Measurements from ENCODE around the gene ESPNL.
A peak's percentile ranks its signal among the peaks of the same experiment; 100 is the strongest.

The ESPNL gene

DNA sequence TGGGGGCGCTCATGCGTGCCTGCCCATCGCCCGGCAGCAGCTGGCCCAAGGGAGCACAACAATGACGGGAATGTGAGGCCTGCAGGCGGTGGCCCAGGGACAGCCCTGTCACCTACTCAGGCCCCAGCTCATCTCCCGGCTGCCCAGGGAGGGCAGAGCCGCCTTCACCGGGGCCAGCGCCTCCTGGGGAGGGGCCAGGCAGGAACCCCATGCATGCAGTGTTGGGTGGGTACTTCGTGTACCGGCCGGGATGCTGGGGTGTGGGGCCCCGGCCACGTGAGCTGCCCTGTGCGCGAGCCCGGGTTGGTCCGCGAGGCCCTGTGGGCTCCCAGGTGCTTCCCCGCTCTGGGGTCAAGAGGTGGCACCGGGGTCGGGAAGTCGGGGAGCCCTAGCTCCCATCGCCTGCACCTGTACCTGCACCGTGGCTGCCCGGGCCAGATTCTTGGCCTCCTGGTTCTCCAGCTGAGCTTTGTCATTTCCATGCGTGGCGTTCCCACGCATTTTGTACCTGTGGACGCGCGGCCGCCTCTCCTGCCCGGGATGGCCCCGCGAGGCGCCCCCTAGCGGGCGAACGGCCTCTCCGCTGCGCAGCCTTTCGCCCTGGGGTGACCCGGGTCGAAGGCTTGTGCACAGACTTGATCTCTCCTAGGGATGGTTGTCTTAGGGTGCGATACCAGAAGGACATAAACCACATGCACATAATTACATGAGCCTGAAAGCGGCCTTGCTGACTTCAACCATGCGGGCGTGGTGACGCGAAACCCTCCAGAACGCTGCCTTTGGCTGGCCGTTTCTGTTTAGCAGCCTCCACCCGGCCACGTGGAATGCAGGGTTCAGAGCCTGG is 39.3 kb downstream of the ESPNL start:
- Histone ChIP-seq H3K27me3 (ENCODE audit: insufficient read depth, insufficient read length) (no peaks in the 10 kb centered on the region), H3K9ac (ENCODE audit: insufficient read length, low read depth) (peak overlapping the region; percentile 22), H3K36me3 (ENCODE audit: insufficient read depth, insufficient read length, low read length) (peaks cover 19% of the 10 kb centered on the region), H3K4me1 (ENCODE audit: insufficient read depth, insufficient read length) (peaks cover 19% of the 10 kb centered on the region), H3K4me3 (ENCODE audit: insufficient read length, low read depth) (no peak overlapping the region), H3K9me3 (ENCODE audit: insufficient read depth, low read length) (no peaks in the 10 kb centered on the region)
- DNase-seq (ENCODE audit: low read depth, low spot score): no peak
- TF ChIP-seq YY1 (IDR thresholded peaks at IDR 0.05; ENCODE audit: insufficient read depth, insufficient read length) (no peak), ZNF274 (IDR thresholded peaks at IDR 0.05; ENCODE audit: low read depth, low read length) (no peak)

GRCh38 chr2:238140040-238140439 is 39.9 kb downstream of the ESPNL start:
- H3K27me3 ChIP-seq (ENCODE audit: insufficient read depth, insufficient read length): no peaks in the 10 kb centered on the region
- TF ChIP-seq SUZ12 (IDR thresholded peaks at IDR 0.05; ENCODE audit: extremely low read depth, insufficient read depth, insufficient read length) (no peak), ZNF274 (IDR thresholded peaks at IDR 0.05; ENCODE audit: low read depth, low read length) (no peak), YY1 (IDR thresholded peaks at IDR 0.05; ENCODE audit: insufficient read depth, insufficient read length) (no peak)
- no peaks in the 10 kb centered on the region for H3K9me3 ChIP-seq (ENCODE audit: insufficient read depth, low read length)
- DNase-seq (ENCODE audit: low read depth, low spot score): no peak
- H3K4me3 ChIP-seq (ENCODE audit: insufficient read length, low read depth): no peak overlapping the region
- H3K36me3 ChIP-seq (ENCODE audit: insufficient read depth, insufficient read length, low read length): peaks cover 19% of the 10 kb centered on the region
- H3K9ac ChIP-seq (ENCODE audit: insufficient read length, low read depth): no peak overlapping the region
- H3K4me1 ChIP-seq (ENCODE audit: insufficient read depth, insufficient read length): peaks cover 19% of the 10 kb centered on the region

DNA sequence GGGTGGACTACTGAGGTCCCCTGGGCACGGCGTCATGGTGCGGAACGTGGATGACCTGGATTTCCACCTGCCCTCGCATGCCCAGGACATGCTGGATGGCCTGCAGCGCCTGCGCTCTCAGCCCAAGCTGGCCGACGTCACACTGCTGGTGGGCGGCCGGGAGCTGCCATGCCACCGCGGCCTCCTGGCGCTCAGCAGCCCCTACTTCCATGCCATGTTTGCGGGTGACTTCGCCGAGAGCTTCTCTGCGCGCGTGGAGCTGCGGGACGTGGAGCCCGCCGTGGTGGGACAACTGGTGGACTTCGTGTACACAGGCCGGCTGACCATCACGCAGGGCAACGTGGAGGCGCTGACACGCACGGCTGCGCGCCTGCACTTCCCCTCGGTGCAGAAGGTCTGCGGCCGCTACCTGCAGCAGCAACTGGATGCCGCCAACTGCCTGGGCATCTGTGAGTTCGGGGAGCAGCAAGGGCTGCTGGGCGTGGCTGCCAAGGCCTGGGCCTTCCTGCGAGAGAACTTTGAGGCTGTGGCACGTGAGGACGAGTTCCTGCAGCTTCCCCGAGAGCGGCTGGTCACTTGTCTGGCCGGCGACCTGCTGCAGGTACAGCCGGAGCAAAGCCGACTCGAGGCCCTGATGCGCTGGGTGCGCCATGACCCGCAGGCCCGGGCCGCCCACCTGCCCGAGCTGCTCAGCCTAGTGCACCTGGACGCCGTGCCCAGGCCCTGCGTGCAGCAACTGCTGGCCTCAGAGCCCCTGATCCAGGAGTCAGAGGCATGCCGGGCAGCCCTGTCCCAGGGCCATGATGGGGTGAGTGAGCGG is 40.8 kb downstream of the ESPNL start:
- H3K9me3 ChIP-seq (ENCODE audit: insufficient read depth, low read length): no peaks in the 10 kb centered on the region
- peaks cover 19% of the 10 kb centered on the region for H3K4me1 ChIP-seq (ENCODE audit: insufficient read depth, insufficient read length)
- no peak for DNase-seq (ENCODE audit: low read depth, low spot score)
- H3K36me3 ChIP-seq (ENCODE audit: insufficient read depth, insufficient read length, low read length): peaks cover 19% of the 10 kb centered on the region
- no peaks in the 10 kb centered on the region for H3K27me3 ChIP-seq (ENCODE audit: insufficient read depth, insufficient read length)
- H3K4me3 ChIP-seq (ENCODE audit: insufficient read length, low read depth): no peak overlapping the region
- TF ChIP-seq ZNF274 (IDR thresholded peaks at IDR 0.05; ENCODE audit: low read depth, low read length) (no peak), SUZ12 (IDR thresholded peaks at IDR 0.05; ENCODE audit: extremely low read depth, insufficient read depth, insufficient read length) (no peak), YY1 (IDR thresholded peaks at IDR 0.05; ENCODE audit: insufficient read depth, insufficient read length) (no peak)
- H3K9ac ChIP-seq (ENCODE audit: insufficient read length, low read depth): no peak overlapping the region

DNA sequence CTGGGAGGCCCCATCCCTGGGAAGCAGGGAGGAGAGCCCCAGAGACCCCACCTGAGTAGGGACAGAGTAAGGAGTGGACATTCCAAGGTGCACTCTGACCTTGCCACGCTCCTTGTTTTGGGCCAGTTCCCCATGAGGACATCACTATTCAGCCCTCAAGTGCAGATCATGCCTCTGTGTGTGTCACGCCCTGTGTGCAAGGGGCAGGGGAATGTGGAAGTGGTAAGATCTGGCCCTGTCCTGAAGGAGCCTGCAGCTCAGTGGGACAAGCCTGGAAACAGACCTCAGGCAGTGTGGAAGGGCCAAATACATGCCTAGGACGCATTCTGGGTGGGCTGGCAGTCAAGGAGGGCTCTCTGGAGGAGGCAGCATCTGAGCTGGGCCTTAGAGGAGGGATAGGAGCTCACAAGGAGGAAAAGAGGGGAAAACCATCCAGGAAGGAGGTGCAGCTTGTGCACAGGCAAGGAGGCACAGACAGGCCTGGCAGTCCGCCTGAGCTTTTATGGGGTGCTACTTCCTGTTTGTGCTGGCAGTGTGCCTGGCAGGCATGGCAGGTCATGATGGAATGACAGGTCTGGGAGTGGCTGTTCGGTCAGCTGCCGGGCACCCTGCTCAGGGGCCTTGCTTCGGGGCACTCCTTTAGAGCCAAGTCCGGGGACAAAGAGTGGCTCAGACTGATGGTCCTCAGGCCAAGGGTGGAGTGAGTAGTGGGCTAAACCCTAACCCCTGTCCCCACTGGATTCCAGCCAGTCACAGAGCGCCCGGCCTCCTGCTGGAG is 41.6 kb downstream of the ESPNL start:
- H3K9me3 ChIP-seq (ENCODE audit: insufficient read depth, low read length): no peaks in the 10 kb centered on the region
- peaks cover 19% of the 10 kb centered on the region for H3K36me3 ChIP-seq (ENCODE audit: insufficient read depth, insufficient read length, low read length)
- no peak for DNase-seq (ENCODE audit: low read depth, low spot score)
- no peak overlapping the region for H3K4me3 ChIP-seq (ENCODE audit: insufficient read length, low read depth)
- no peaks in the 10 kb centered on the region for H3K27me3 ChIP-seq (ENCODE audit: insufficient read depth, insufficient read length)
- H3K4me1 ChIP-seq (ENCODE audit: insufficient read depth, insufficient read length): peaks cover 19% of the 10 kb centered on the region
- TF ChIP-seq YY1 (IDR thresholded peaks at IDR 0.05; ENCODE audit: insufficient read depth, insufficient read length) (no peak), ZNF274 (IDR thresholded peaks at IDR 0.05; ENCODE audit: low read depth, low read length) (no peak), SUZ12 (IDR thresholded peaks at IDR 0.05; ENCODE audit: extremely low read depth, insufficient read depth, insufficient read length) (no peak)
- H3K9ac ChIP-seq (ENCODE audit: insufficient read length, low read depth): no peak overlapping the region

- TF ChIP-seq ZNF274 (IDR thresholded peaks at IDR 0.05; ENCODE audit: low read depth, low read length) (no peak), YY1 (IDR thresholded peaks at IDR 0.05; ENCODE audit: insufficient read depth, insufficient read length) (no peak), SUZ12 (IDR thresholded peaks at IDR 0.05; ENCODE audit: extremely low read depth, insufficient read depth, insufficient read length) (no peak)
- no peaks in the 10 kb centered on the region for H3K9me3 ChIP-seq (ENCODE audit: insufficient read depth, low read length)
- H3K9ac ChIP-seq (ENCODE audit: insufficient read length, low read depth): no peak overlapping the region
- DNase-seq (ENCODE audit: low read depth, low spot score): no peak
- H3K4me1 ChIP-seq (ENCODE audit: insufficient read depth, insufficient read length): peaks cover 25% of the 10 kb centered on the region
- peaks cover 19% of the 10 kb centered on the region for H3K36me3 ChIP-seq (ENCODE audit: insufficient read depth, insufficient read length, low read length)
- H3K4me3 ChIP-seq (ENCODE audit: insufficient read length, low read depth): no peak overlapping the region
- no peaks in the 10 kb centered on the region for H3K27me3 ChIP-seq (ENCODE audit: insufficient read depth, insufficient read length)
These were observed 42.5 kb downstream of the ESPNL start for GRCh38 chr2:238142382-238143205.

DNA sequence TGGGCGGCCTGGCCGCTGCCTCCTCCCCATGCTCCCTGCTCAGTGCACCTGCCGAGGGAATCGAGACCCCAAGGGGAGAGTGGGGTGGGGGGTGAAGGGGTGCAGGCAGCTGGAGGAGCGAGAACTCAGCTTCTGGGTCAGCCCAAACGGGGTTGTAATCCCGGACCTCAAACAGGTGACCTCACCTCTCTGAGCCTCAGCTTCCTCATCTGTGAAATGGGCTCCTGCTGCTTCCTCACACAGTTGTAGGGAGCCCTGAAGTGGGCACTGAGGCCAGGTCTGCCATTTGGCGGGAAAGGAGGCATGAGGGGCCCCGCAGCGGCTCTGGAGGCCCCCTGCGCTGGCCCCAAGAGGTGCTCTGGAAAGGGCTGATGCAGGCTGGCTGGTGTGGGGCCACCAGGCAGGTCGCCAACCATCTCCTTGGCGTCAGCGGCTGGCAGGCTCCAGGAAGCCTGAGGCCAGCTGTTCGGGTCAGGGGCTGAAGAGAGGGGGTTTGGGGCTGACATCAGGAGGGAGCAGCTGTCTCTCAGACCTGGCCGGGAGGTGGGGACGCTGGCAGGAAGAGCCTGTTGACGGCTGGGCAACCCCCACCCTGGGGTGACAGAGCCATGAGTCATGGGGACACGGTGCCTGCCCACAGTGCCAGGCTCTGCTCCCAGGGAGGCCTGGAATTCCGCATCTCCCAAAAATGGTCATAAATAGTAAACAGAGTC is 43.3 kb downstream of the ESPNL start:
- H3K4me3 ChIP-seq (ENCODE audit: insufficient read length, low read depth): no peak overlapping the region
- peaks cover 19% of the 10 kb centered on the region for H3K36me3 ChIP-seq (ENCODE audit: insufficient read depth, insufficient read length, low read length)
- H3K9me3 ChIP-seq (ENCODE audit: insufficient read depth, low read length): no peaks in the 10 kb centered on the region
- H3K4me1 ChIP-seq (ENCODE audit: insufficient read depth, insufficient read length): peaks cover 18% of the 10 kb centered on the region
- no peak for TF ChIP-seq ZNF274 (IDR thresholded peaks at IDR 0.05; ENCODE audit: low read depth, low read length)
- TF ChIP-seq SUZ12 (IDR thresholded peaks at IDR 0.05; ENCODE audit: extremely low read depth, insufficient read depth, insufficient read length): no peak
- no peak for TF ChIP-seq YY1 (IDR thresholded peaks at IDR 0.05; ENCODE audit: insufficient read depth, insufficient read length)
- DNase-seq (ENCODE audit: low read depth, low spot score): no peak
- H3K27me3 ChIP-seq (ENCODE audit: insufficient read depth, insufficient read length): no peaks in the 10 kb centered on the region
- H3K9ac ChIP-seq (ENCODE audit: insufficient read length, low read depth): no peak overlapping the region

Data from NT2/D1 (cell line).